Activated T-cell treated with anti-CD3 and anti-CD28 coated beads for 1 hour (primary cell): ENCODE results near the gene C3orf80.
"Not testable (repeated sequence)": the region's sequence is repeated elsewhere in the genome, so short reads cannot be mapped to it uniquely, and the experiment has no call there.

Experiments
- DNase-seq: peaks from one replicate; pipeline ENCODE4 v3.0.0-alpha.2; 2020; ENCODE audit warnings: low read depth

C3orf80 gene

GRCh38 chr3:160213191-160213590, 12.0 kb upstream of the C3orf80 start:
- DNase-seq = no peak

GRCh38 chr3:160217675-160218074, 7.5 kb upstream of the C3orf80 start:
- DNase-seq = no peak

GRCh38 chr3:160218136-160218535, 7.1 kb upstream of the C3orf80 start:
- no peak for DNase-seq

GRCh38 chr3:160220038-160220437, 5.2 kb upstream of the C3orf80 start:
- DNase-seq = no peak

- no peak for DNase-seq
Observed at GRCh38 chr3:160221019-160221418, 4.2 kb upstream of the C3orf80 start.

- no peak for DNase-seq
Observed at GRCh38 chr3:160224256-160224655, 966 bp upstream of the C3orf80 start.

GRCh38 chr3:160224811-160225175, 429 bp upstream of the C3orf80 start:
- DNase-seq = no peak

- DNase-seq = no peak
Observed at GRCh38 chr3:160226026-160226907, 1.0 kb downstream of the C3orf80 start.

GRCh38 chr3:160227419-160227818, 2.2 kb downstream of the C3orf80 start:
- DNase-seq = no peak

GRCh38 chr3:160232014-160232413, 6.8 kb downstream of the C3orf80 start:
- DNase-seq = no peak

GRCh38 chr3:160240719-160241118, 15.5 kb downstream of the C3orf80 start:
- not testable (repeated sequence) for DNase-seq

- no peak for DNase-seq
Observed at GRCh38 chr3:160245261-160245800, 20.1 kb downstream of the C3orf80 start.

GRCh38 chr3:160247766-160248165, 22.5 kb downstream of the C3orf80 start:
- no peak for DNase-seq

- no peak for DNase-seq
Observed at GRCh38 chr3:160253298-160253697, 28.1 kb downstream of the C3orf80 start.

- DNase-seq = no peak
Observed at GRCh38 chr3:160257606-160258005, 32.4 kb downstream of the C3orf80 start.

GRCh38 chr3:160259589-160259988, 34.4 kb downstream of the C3orf80 start:
- no peak for DNase-seq

GRCh38 chr3:160260587-160261270, 35.5 kb downstream of the C3orf80 start:
- DNase-seq = no peak

GRCh38 chr3:160265088-160265487, 39.9 kb downstream of the C3orf80 start:
- DNase-seq = no peak
